Raji (cell line): ENCODE results near the gene SDS.

Experiments
- POLR2A ChIP-seq: IDR thresholded peaks from 2 replicates; pipeline ENCODE4 v1.6.1; 2011; ENCODE audit warnings: low read depth, low read length, control low read depth; ENCODE audit not compliant: insufficient read depth

Gene SDS

DNA sequence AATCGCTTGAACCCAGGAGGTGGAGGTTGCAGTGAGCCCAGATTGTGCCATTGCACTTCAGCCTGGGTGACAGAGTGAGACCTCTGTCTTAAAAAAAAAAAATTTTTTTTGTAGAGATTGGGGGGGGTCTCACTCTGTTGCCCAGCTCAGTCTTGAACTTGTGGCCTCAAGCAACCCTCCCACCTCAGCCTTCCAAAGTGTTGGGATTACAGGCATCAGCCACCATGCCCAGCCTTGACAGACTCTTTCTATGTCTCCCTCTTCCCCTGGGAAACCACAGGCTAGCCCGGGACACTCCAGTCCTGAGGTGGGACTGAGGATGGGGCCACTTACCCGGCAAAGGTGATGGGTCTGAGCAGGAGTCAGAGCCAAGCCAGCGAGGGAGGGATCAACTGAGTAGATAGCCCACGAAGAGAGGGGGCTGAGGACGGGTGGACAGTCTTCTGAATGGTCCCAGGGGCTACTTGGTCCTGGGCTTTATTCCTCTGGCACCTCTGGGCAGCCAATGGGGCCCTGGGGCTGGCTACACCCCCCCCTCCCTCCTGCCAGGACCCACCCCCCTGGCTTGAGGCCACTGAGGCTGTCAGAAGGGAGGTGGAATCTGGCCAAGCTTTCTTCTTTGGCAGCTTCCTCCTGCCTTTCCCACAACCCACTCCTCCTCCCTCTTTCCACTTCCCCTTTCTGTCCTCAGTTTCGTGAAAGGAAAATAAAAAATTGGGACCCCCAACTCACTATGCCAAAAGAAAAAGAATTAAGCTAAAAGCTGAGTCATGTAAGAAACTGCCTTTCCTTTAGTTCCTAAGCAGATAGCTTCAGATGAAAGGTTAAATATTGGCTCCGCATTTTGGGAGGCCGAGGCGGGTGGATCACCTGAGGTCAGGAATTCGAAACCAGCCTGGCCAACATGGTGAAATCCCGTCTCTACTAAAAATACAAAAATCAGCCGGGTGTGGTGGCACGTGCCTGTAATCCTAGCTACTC, at the start of gene SDS:
TSS of gene SDS (minus strand) at position 453 of the 981 bp plus-strand sequence. CDS start 4,179 bp downstream, outside the sequence.
- TF ChIP-seq POLR2A, result no peak

- TF ChIP-seq POLR2A, result no peak
These were observed 49.6 kb upstream of the SDS start for GRCh38 chr12:113453330-113453729.

- TF ChIP-seq POLR2A, result no peak
These were observed 48.8 kb upstream of the SDS start for GRCh38 chr12:113452458-113452857.

DNA sequence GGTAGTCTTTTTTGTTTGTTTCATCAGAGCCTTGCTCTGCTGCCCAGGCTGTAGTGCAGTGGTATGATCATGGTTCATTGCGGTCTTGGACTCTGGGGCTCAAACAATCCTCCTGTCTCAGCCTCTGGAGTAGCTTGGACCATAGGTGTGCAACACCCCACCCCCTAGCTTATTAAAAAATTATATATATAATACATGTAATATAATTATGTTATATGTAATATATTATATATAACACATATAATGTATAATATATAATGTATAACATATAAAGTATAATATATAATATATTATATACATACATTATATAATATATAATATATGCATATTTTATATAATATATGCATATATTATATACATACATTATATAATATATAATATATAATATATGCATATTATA, 46.2 kb upstream of the SDS start:
- no peak for TF ChIP-seq POLR2A

- no peak for TF ChIP-seq POLR2A
These were observed 45.6 kb upstream of the SDS start for GRCh38 chr12:113449299-113449698.

- TF ChIP-seq POLR2A, result no peak
These were observed 45.2 kb upstream of the SDS start for GRCh38 chr12:113448873-113449272.

DNA sequence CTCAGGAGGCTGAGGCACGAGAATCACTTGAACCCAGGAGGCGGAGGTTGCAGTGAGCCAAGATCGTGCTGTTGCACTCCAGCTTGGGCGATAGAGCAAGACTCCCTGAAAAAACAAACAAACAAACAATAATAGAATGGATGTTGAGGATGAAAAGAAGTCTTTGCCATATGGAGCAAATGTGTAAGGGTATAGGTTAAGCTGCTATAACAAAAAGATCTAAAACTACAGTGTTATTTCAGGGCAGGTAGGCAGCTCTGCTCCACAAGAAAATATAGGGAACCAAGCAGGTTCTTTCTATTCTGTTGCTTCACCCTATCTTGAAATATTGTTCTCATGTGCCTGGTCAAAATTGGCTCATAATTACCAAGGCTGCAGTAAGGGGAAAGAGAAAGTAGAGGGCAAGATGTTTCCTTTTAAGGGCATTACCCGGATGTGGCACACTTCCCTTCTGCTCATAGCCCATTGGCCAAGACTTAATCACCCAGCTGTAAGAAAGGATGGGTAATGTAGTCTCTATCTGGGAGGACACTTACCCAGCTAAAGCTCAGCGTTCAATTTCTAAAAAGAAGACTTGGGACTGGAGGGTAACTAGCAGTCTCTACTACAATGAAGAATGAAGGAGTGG, 42.0 kb upstream of the SDS start:
- TF ChIP-seq POLR2A, result no peak

DNA sequence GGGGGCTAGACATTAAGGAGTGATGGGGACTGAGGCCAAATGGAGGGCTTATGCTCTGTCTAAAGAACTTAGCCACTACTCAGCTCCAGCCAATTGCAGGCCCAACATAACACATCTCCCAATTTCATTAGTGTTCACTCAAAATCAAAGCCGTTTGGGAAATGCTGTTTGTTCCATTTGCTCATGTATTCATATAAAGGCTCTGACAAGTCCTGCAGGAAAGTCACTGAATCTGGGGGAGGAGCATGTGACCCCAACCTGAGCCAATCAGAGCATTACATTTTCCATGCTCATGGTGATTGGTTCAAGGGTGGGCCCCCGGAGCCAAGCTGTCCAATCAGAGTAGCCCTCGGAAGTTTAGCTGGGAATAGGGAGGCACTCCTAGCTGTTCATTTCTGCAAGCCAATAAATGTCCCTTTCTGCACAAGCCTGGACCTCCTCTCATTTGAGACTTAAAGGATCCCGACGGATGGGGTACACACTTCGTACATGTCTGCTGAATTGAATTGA, 39.4 kb upstream of the SDS start:
- TF ChIP-seq POLR2A, result no peak

- no peak for TF ChIP-seq POLR2A
These were observed 37.5 kb upstream of the SDS start for GRCh38 chr12:113440947-113441782.

- TF ChIP-seq POLR2A, result no peak
These were observed 36.6 kb upstream of the SDS start for GRCh38 chr12:113440336-113440735.

DNA sequence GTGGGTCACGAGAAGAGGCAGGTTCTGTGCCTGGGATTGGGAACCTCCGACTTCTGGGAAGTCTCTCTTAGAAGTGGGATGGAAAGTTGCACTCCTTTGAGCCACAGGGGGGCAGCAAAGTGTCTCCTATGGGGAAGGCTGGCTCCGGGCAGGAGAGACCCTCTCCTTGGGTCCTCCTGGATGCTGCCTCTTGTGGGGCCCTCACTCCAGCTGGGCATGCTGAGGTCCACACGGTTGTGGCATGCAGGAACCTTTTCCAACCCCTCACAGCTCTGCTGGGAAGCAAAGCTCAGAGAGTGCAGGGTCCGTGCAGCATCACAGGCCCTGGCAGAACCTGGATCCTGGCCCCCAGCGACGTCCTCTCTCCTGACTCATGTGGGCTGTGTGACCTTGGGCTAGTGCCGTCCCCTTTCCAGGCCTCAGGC, 35.9 kb upstream of the SDS start:
- no peak for TF ChIP-seq POLR2A

GRCh38 chr12:113439301-113439597, 35.6 kb upstream of the SDS start:
- no peak for TF ChIP-seq POLR2A

DNA sequence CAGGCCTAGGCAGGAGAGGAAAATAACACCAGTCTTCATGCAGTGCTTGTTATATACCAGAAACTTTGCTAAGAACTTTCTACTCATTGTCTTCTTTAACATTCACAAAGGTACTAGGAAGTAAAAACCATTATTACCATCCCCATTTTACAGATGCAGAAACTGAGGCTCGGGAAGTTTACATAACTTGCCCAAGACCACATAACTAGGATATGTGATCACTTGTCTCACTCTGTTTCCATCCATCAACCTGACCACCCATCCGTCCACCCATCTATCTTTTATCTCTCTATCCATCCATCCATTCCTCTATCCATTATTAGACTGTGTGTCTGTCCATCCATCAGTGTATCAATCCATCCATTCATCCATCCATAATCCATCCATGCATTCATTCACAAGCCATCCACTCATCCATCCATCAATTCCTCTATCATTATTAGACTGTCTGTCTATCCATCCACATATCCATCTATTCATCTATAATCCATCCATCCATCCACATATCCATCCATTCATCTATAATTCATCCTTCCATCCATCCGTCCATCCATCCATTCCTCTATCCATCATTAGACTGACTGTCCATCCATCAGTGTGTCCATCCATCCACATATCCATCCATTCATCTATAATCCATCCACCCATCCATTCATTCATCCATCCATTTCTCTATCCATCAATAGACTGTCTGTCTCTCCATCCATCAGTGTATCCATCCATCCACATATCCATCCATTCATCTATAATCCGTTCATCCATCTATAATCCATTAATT, 35.0 kb upstream of the SDS start:
- TF ChIP-seq POLR2A, result no peak

DNA sequence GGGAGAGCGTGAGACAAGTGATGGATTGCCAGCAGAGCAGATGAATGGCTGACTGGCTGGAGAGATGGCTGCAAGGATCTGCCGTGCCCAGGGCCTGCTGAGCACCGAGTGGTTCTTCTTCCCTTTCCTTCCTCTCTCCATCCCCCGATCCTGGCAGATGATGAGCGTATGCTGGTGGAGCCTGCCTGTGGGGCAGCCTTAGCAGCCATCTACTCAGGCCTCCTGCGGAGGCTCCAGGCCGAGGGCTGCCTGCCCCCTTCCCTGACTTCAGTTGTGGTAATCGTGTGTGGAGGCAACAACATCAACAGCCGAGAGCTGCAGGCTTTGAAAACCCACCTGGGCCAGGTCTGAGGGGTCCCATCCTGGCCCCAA, 34.0 kb upstream of the SDS start:
- TF ChIP-seq POLR2A, result no peak
